H1 (cell line): Measurements from ENCODE around the gene IFT122. TPM values are rescaled to one million over a fixed set of nuclear protein-coding genes. Genes with fewer than 3 reads are reported as not detected.

Source experiments
- CTCF ChIA-PET: fragments of 300-600 bp; sonication (Branson Sonifier 250); formaldehyde crosslinking; loops from one replicate; lab custom pipeline; 2021; ENCODE audit not compliant: partially characterized antibody; lab: Charles Lee
- POLR2A ChIA-PET: fragments of 300-600 bp; sonication (Branson Sonifier 250); formaldehyde crosslinking; loops from one replicate; lab custom pipeline; 2021; ENCODE audit warnings: inconsistent platforms; ENCODE audit not compliant: partially characterized antibody; lab: Charles Lee
- DNase-seq, 2 experiments: peaks; one replicate each; pipeline versions ENCODE4 v3.0.0 to v3.0.0-alpha.2; 2010 to 2022; ENCODE audit warnings: low spot score in 2 of 2, low read depth in 1 of 2, mixed read lengths in 1 of 2
- FAIRE-seq: peaks from 2 replicates; lab custom pipeline; 2011; peaks lifted over from hg19 to GRCh38; lab: Jason Lieb, UNC
- H2AFZ ChIP-seq: 2 replicates; pipeline ENCODE4 v1.8.1; 2012; ENCODE audit warnings: low read length, inconsistent platforms
- H2AK5ac ChIP-seq: 2 replicates; pipeline ENCODE4 v1.6.1; 2013; ENCODE audit warnings: low read depth, low read length
- H2BK120ac ChIP-seq: replicated peaks from 2 replicates; pipeline ENCODE3; 2013; ENCODE audit warnings: low read depth, low read length, inconsistent platforms
- H2BK12ac ChIP-seq: 2 replicates; pipeline ENCODE4 v1.6.1; 2013; ENCODE audit warnings: low read depth, low read length
- H2BK15ac ChIP-seq: 2 replicates; pipeline ENCODE4 v1.6.1; 2013; ENCODE audit warnings: low read length
- H2BK20ac ChIP-seq: 2 replicates; pipeline ENCODE4 v1.6.1; 2013; ENCODE audit warnings: low read length
- H2BK5ac ChIP-seq: 2 replicates; pipeline ENCODE4 v1.6.1; 2013; ENCODE audit warnings: low read depth, low read length
- H3K14ac ChIP-seq: 2 replicates; pipeline ENCODE4 v1.6.1; 2013; ENCODE audit warnings: inconsistent platforms; ENCODE audit not compliant: insufficient read length
- H3K18ac ChIP-seq: 2 replicates; pipeline ENCODE4 v1.6.1; 2013; ENCODE audit warnings: low read length; ENCODE audit errors: extremely low read depth
- H3K23ac ChIP-seq: 2 replicates; pipeline ENCODE4 v1.6.1; 2013; ENCODE audit warnings: inconsistent platforms; ENCODE audit not compliant: insufficient read length
- H3K23me2 ChIP-seq: 2 replicates; pipeline ENCODE4 v1.6.1; 2013; ENCODE audit warnings: low read depth, low read length
- H3K27ac ChIP-seq: 2 replicates; pipeline ENCODE4 v1.6.1; 2011; ENCODE audit warnings: low read depth, low read length, inconsistent platforms
- H3K27me3 ChIP-seq, 4 experiments: replicated peaks in 1 of 4; 1 replicate in 1 of 4; 2 replicates in 3 of 4; pipeline versions ENCODE4 v1.6.1 to v1.8.1; 2011 to 2013; ENCODE audit warnings: low read length in 3 of 4, mild to moderate bottlenecking in 3 of 4, inconsistent platforms in 2 of 4, mixed read lengths in 2 of 4, moderate library complexity in 1 of 4; ENCODE audit not compliant: control insufficient read depth in 3 of 4, insufficient read depth in 3 of 4; ENCODE audit errors: extremely low read depth in 1 of 4
- H3K36me3 ChIP-seq, 4 experiments: 2 replicates each; pipeline versions ENCODE4 v1.6.1 to v1.8.1; 2011 to 2013; ENCODE audit warnings: mild to moderate bottlenecking in 4 of 4, low read length in 3 of 4, moderate library complexity in 2 of 4, control low read depth in 1 of 4, inconsistent platforms in 1 of 4; ENCODE audit not compliant: insufficient read depth in 4 of 4, control insufficient read depth in 2 of 4
- H3K4ac ChIP-seq: replicated peaks from 2 replicates; pipeline ENCODE3; 2013; ENCODE audit warnings: low read length, low read depth, mixed read lengths, inconsistent platforms; ENCODE audit not compliant: insufficient read length
- H3K4me1 ChIP-seq, 4 experiments: replicated peaks in 1 of 4; 1 replicate in 1 of 4; 2 replicates in 3 of 4; pipeline versions ENCODE4 v1.6.1 to v1.8.1; 2011 to 2013; ENCODE audit warnings: low read length in 3 of 4, inconsistent platforms in 2 of 4, mixed read lengths in 1 of 4; ENCODE audit not compliant: insufficient read depth in 4 of 4, control insufficient read depth in 3 of 4
- H3K4me2 ChIP-seq, 2 experiments: 2 replicates each; pipeline versions ENCODE4 v1.6.1 to v1.8.1; 2011 to 2013; ENCODE audit warnings: low read depth in 2 of 2, low read length in 2 of 2, control low read depth in 1 of 2, inconsistent platforms in 1 of 2, mild to moderate bottlenecking in 1 of 2; ENCODE audit not compliant: insufficient read depth in 1 of 2
- H3K4me3 ChIP-seq, 4 experiments: fragments of 200-600, 300-600 bp in 1 of 4; sonication (generic), shearing (Covaris generic), sonication (Bioruptor Twin) in 1 of 4; 2 replicates each; pipeline versions ENCODE4 v1.5.1 to v1.8.1; 2011 to 2016; ENCODE audit warnings: low read length in 4 of 4, low read depth in 3 of 4, control low read depth in 2 of 4, inconsistent platforms in 2 of 4, mild to moderate bottlenecking in 2 of 4, mixed read lengths in 1 of 4, moderate library complexity in 1 of 4; ENCODE audit not compliant: insufficient read depth in 2 of 4; ENCODE audit errors: extremely low read depth in 1 of 4
- H3K56ac ChIP-seq: replicated peaks from 2 replicates; pipeline ENCODE3; 2013; ENCODE audit warnings: low read depth, mild to moderate bottlenecking, mixed read lengths, low read length, inconsistent platforms; ENCODE audit not compliant: insufficient read length
- H3K79me1 ChIP-seq: 2 replicates; pipeline ENCODE4 v1.6.1; 2013; ENCODE audit warnings: low read depth, low read length, control low read depth
- H3K79me2 ChIP-seq, 2 experiments: 2 replicates each; pipeline versions ENCODE4 v1.6.1 to v1.8.1; 2012 to 2013; ENCODE audit warnings: low read length in 2 of 2, mild to moderate bottlenecking in 2 of 2, inconsistent platforms in 1 of 2; ENCODE audit not compliant: insufficient read depth in 2 of 2, control insufficient read depth in 1 of 2
- H3K9ac ChIP-seq, 4 experiments: replicated peaks in 1 of 4; 1 replicate in 1 of 4; 2 replicates in 3 of 4; pipeline versions ENCODE4 v1.6.1 to v1.8.1; 2011 to 2013; ENCODE audit warnings: low read depth in 3 of 4, low read length in 3 of 4, control low read depth in 2 of 4, mild to moderate bottlenecking in 2 of 4, moderate library complexity in 2 of 4, inconsistent platforms in 1 of 4; ENCODE audit errors: extremely low read depth in 1 of 4
- H3K9me3 ChIP-seq, 2 experiments: 2 replicates each; pipeline versions ENCODE4 v1.6.1 to v1.8.1; 2012 to 2013; ENCODE audit warnings: mild to moderate bottlenecking in 2 of 2, moderate library complexity in 2 of 2, control low read depth in 1 of 2, inconsistent platforms in 1 of 2, low read depth in 1 of 2, low read length in 1 of 2, mixed read lengths in 1 of 2; ENCODE audit not compliant: insufficient read depth in 2 of 2
- H4K20me1 ChIP-seq, 2 experiments: replicated peaks in 1 of 2; 2 replicates each; pipeline versions ENCODE3 to v1.8.1; 2011 to 2013; ENCODE audit warnings: inconsistent platforms in 2 of 2, low read length in 2 of 2, mild to moderate bottlenecking in 1 of 2; ENCODE audit not compliant: insufficient read depth in 2 of 2, control insufficient read depth in 1 of 2
- H4K5ac ChIP-seq: 2 replicates; pipeline ENCODE4 v1.6.1; 2013; ENCODE audit warnings: low read length, low read depth, mixed read lengths, inconsistent platforms; ENCODE audit not compliant: insufficient read length
- H4K8ac ChIP-seq: 2 replicates; pipeline ENCODE4 v1.8.0; 2013; ENCODE audit warnings: mild to moderate bottlenecking, moderate library complexity, low read length, inconsistent platforms; ENCODE audit not compliant: insufficient read depth; ENCODE audit errors: extremely low read depth
- H4K91ac ChIP-seq: replicated peaks from 2 replicates; pipeline ENCODE3; 2013; ENCODE audit warnings: low read length, mixed read lengths, inconsistent platforms; ENCODE audit not compliant: insufficient read length
- CTBP2 ChIP-seq: IDR thresholded peaks from 2 replicates; pipeline ENCODE4 v1.7.0; 2011; ENCODE audit warnings: borderline replicate concordance, mild to moderate bottlenecking, moderate library complexity, mixed read lengths, low read length; ENCODE audit not compliant: insufficient read depth, insufficient read length
- TBP ChIP-seq: IDR thresholded peaks from 2 replicates; pipeline ENCODE4 v1.6.1; 2011; ENCODE audit warnings: low read depth, low read length, improper control_type of control experiment
- TCF12 ChIP-seq: IDR thresholded peaks from 2 replicates; pipeline ENCODE4 v1.6.1; 2011; ENCODE audit warnings: low read depth, mild to moderate bottlenecking, low read length
- WGBS, 2 experiments: shearing (Covaris generic) in 1 of 2; methylation state at CpG; one replicate each; pipeline versions ENCODE4 v1.1.6 to v1.1.7; 2013 to 2015; ENCODE audit warnings: low lambda C conversion rate in 2 of 2, mixed read lengths in 2 of 2, inconsistent platforms in 1 of 2, low coverage in 1 of 2, missing lambda C conversion rate in 1 of 2; ENCODE audit not compliant: insufficient replicate concordance in 2 of 2, insufficient coverage in 1 of 2, insufficient read length in 1 of 2; ENCODE audit errors: extremely low coverage in 1 of 2, missing lambda C conversion rate in 1 of 2; 5-methylcytosine and 5-hydroxymethylcytosine counted together
- polyA plus RNA-seq, 7 experiments: library from polyadenylated mRNA; depleted of rRNA in 3 of 7; stranded (reverse) in 5 of 7; unstranded in 2 of 7; fragments of >200 nt in 5 of 7; fragments of 200-250 nt in 2 of 7; gene quantifications; 1 replicate in 5 of 7; 2 replicates in 1 of 7; 4 replicates in 1 of 7; pipeline versions ENCODE4 v1.2.1 to v1.2.3, GENCODE V29; 2011 to 2013; ENCODE audit warnings: missing spikeins in 2 of 7, mixed read lengths in 2 of 7
- total RNA-seq: library from RNA; stranded (reverse); fragmentation: NEBNext Ultra II Directional; extraction: Animal tissue kit (Norgen Biotek cat#: 25700); gene quantifications from 2 replicates; pipeline ENCODE4 v1.2.1, GENCODE V29; 2021

Gene IFT122
- total and polyA plus RNA-seq, 2 of the 8 experiments (the other 6 are each of a cell fraction or from before 2014, with no cell fraction given) = 23.7 to 25.1 TPM

DNA sequence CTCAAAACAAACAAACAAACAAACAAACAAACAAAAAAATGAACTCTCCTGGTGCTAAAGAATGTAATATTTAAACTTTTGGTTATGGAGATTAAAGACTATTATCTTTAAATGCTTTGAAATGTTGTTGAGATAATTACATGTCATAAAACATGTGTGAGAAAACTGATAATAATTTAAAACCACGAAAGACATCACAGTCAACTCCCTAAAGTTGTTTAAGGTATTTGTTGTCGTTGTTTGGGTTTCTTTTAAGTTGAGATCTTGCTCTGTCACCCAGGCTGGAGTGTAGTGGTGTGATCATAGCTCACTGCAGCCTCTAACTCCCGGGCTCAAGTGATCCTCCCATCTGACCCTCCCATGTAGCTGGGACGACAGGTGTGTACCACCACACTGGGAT is 23.6 kb upstream of the IFT122 start:
- no peak overlapping the region for H3K4ac ChIP-seq
- no peaks in the 10 kb centered on the region; a peak in 1 of 8 replicates for H3K36me3 ChIP-seq
- no peak overlapping the region for H3K23ac ChIP-seq
- no peaks in the 10 kb centered on the region for H3K79me1 ChIP-seq
- H3K14ac ChIP-seq = no peak overlapping the region
- H2BK20ac ChIP-seq = no peak overlapping the region
- no peak overlapping the region for H3K9ac ChIP-seq
- no peaks in the 10 kb centered on the region; a peak in 1 of 7 replicates for H3K4me1 ChIP-seq
- H3K18ac ChIP-seq = no peak overlapping the region
- no peak for TF ChIP-seq TBP
- TF ChIP-seq TCF12 = no peak
- TF ChIP-seq CTBP2 = no peak
- POLR2A ChIA-PET = no interaction called here
- CTCF ChIA-PET = interaction anchor here (0.6 to 3.1 kb wide), 5 partner anchors 9 to 168 kb away, joined by 3 to 9 read pairs (median 4); no protein-coding TSS in a partner anchor
- no peak overlapping the region for H4K91ac ChIP-seq
- H2BK15ac ChIP-seq = no peak overlapping the region
- H3K23me2 ChIP-seq = no peaks in the 10 kb centered on the region
- no peak overlapping the region for H3K4me2 ChIP-seq
- peaks cover 0 to 5% (median 0%) of the 10 kb centered on the region in 4 experiments; a peak in 2 of 7 replicates for H3K27me3 ChIP-seq
- no peak for FAIRE-seq
- no peak overlapping the region for H2BK12ac ChIP-seq
- 92% methylated on average over 4 of the region's 4 CpGs; no CpG with 5 or more reads in 1 of the 2 experiments for WGBS, 2 experiments
- H4K20me1 ChIP-seq = peaks cover 0 to 3% of the 10 kb centered on the region in 2 experiments
- H3K4me3 ChIP-seq = no peak overlapping the region
- H2BK5ac ChIP-seq = no peak overlapping the region
- H3K27ac ChIP-seq = no peak overlapping the region
- no peak overlapping the region for H2AFZ ChIP-seq
- no peak overlapping the region for H4K8ac ChIP-seq
- H3K79me2 ChIP-seq = no peaks in the 10 kb centered on the region
- H4K5ac ChIP-seq = no peak overlapping the region
- DNase-seq = no peak
- H3K56ac ChIP-seq = no peak overlapping the region
- no peak overlapping the region for H2AK5ac ChIP-seq
- no peak overlapping the region for H2BK120ac ChIP-seq
- H3K9me3 ChIP-seq = no peaks in the 10 kb centered on the region
